HCT116 (cell line): ENCODE measurements around the gene GPNMB. TPM values are rescaled to one million over a fixed set of nuclear protein-coding genes. Genes with fewer than 3 reads are reported as not detected.

Experiments
- ATAC-seq: fragments of 200-7000 bp; cut with Tn5 transposase; 2 replicates; pipeline ENCODE4 v1.9.1; 2020; ENCODE audit warnings: mild to moderate bottlenecking, moderate library complexity
- BruUV-seq: library from RNA; stranded (reverse); fragments of 400-500 nt; replicated peaks from 2 replicates; lab custom pipeline; 2021; lab: Mats Ljungman, UMichigan
- CTCF ChIA-PET: fragments of 300-600 bp; sonication (Branson Sonifier 250); formaldehyde crosslinking; loops from one replicate; lab custom pipeline; 2021; ENCODE audit warnings: antibody characterized with exemption; lab: Charles Lee
- POLR2A ChIA-PET: fragments of 300-600, 350-600 bp; sonication (Branson Sonifier 250); formaldehyde crosslinking; loops from one replicate; lab custom pipeline; 2021; ENCODE audit warnings: antibody characterized with exemption; lab: Charles Lee
- RAD21 ChIA-PET, 2 experiments: fragments of 300-600 bp; sonication (Branson Sonifier 250); formaldehyde crosslinking; loops; one replicate each; lab custom pipeline; 2023; ENCODE audit warnings: low total read pairs in 2 of 2; ENCODE audit not compliant: uncharacterized antibody in 2 of 2, unreplicated experiment in 2 of 2, low non-redundant PET in 1 of 2; lab: Charles Lee
- DNase-seq: peaks from one replicate; pipeline ENCODE4 v3.0.0-alpha.2; 2010; ENCODE audit warnings: low read depth, low spot score
- H2AFZ ChIP-seq: fragments of 200-600 bp; shearing (Covaris generic), sonication (generic); 2 replicates; pipeline ENCODE4 v1.6.1; 2017; ENCODE audit warnings: low read depth, mixed run types, mixed read lengths, antibody characterized with exemption, low read length; ENCODE audit not compliant: poor library complexity, severe bottlenecking
- H3K27ac ChIP-seq: 2 replicates; pipeline ENCODE4 v1.5.1; 2012; ENCODE audit warnings: low read depth, low read length
- H3K27me3 ChIP-seq: fragments of 200-600 bp; sonication (generic); 2 replicates; pipeline ENCODE4 v1.6.1; 2016; ENCODE audit warnings: mixed run types, low read length, mixed read lengths; ENCODE audit not compliant: insufficient read depth
- H3K36me3 ChIP-seq, 2 experiments: fragments of 200-500 bp in 1 of 2; fragments of 200-600 bp in 1 of 2; sonication (Bioruptor generic) in 1 of 2; sonication (generic) in 1 of 2; 2 replicates each; pipeline versions ENCODE4 v1.5.1 to v1.6.1; 2014 to 2016; ENCODE audit warnings: low read length in 2 of 2, inconsistent platforms in 1 of 2, mixed read lengths in 1 of 2, mixed run types in 1 of 2; ENCODE audit not compliant: insufficient read depth in 2 of 2, control insufficient read depth in 1 of 2
- H3K4me1 ChIP-seq, 2 experiments: fragments of 200-600 bp in 1 of 2; sonication (generic) in 1 of 2; 2 replicates each; pipeline versions ENCODE4 v1.5.1 to v1.6.1; 2012 to 2017; ENCODE audit warnings: low read length in 2 of 2, inconsistent platforms in 1 of 2, mild to moderate bottlenecking in 1 of 2, mixed read lengths in 1 of 2, mixed run types in 1 of 2, moderate library complexity in 1 of 2; ENCODE audit not compliant: insufficient read depth in 2 of 2, control insufficient read depth in 1 of 2
- H3K4me2 ChIP-seq: fragments of 200-600 bp; sonication (generic); 2 replicates; pipeline ENCODE4 v1.6.1; 2017; ENCODE audit warnings: mixed run types, low read length, mixed read lengths
- H3K4me3 ChIP-seq, 2 experiments: fragments of 200-600 bp in 1 of 2; sonication (generic) in 1 of 2; replicated peaks in 1 of 2; 2 replicates each; pipeline ENCODE4 v1.5.1; 2011 to 2016; ENCODE audit warnings: low read length in 2 of 2, control low read depth in 1 of 2, low read depth in 1 of 2, mild to moderate bottlenecking in 1 of 2, mixed read lengths in 1 of 2, mixed run types in 1 of 2
- H3K79me2 ChIP-seq: fragments of 200-600 bp; sonication (generic); 2 replicates; pipeline ENCODE4 v1.6.1; 2017; ENCODE audit warnings: mild to moderate bottlenecking, mixed run types, low read length, moderate library complexity, mixed read lengths; ENCODE audit not compliant: insufficient read depth
- H3K9ac ChIP-seq: fragments of 200-600 bp; sonication (generic); 2 replicates; pipeline ENCODE4 v1.6.1; 2016; ENCODE audit warnings: low read length, mixed read lengths
- H3K9me2 ChIP-seq: fragments of 200-600 bp; sonication (generic), shearing (Covaris generic); 2 replicates; pipeline ENCODE4 v1.6.1; 2017; ENCODE audit warnings: mixed run types, mild to moderate bottlenecking, moderate library complexity; ENCODE audit not compliant: insufficient read depth
- H3K9me3 ChIP-seq, 2 experiments: fragments of 200-500 bp in 1 of 2; fragments of 200-600 bp in 1 of 2; sonication (Bioruptor generic) in 1 of 2; sonication (generic) in 1 of 2; 2 replicates each; pipeline ENCODE4 v1.6.1; 2014 to 2017; ENCODE audit warnings: low read length in 2 of 2, mixed read lengths in 2 of 2, inconsistent platforms in 1 of 2, low read depth in 1 of 2, mild to moderate bottlenecking in 1 of 2, mixed run types in 1 of 2, moderate library complexity in 1 of 2; ENCODE audit not compliant: control insufficient read depth in 1 of 2, insufficient read depth in 1 of 2
- H4K20me1 ChIP-seq: fragments of 200-600 bp; sonication (generic), shearing (Covaris generic); 2 replicates; pipeline ENCODE4 v1.6.1; 2017; ENCODE audit warnings: mixed run types, mild to moderate bottlenecking, moderate library complexity; ENCODE audit not compliant: insufficient read depth
- ATF3 ChIP-seq: IDR thresholded peaks from 2 replicates; pipeline ENCODE4 v1.6.1; 2012
- CBX3 ChIP-seq: IDR thresholded peaks from 2 replicates; pipeline ENCODE4 v1.6.1; 2012; ENCODE audit warnings: low read depth
- CEBPB ChIP-seq: IDR thresholded peaks from 2 replicates; pipeline ENCODE4 v1.6.1; 2012; ENCODE audit warnings: low read depth
- CTCF ChIP-seq, 3 experiments: fragments of 200-600 bp in 1 of 3; sonication (generic) in 1 of 3; IDR thresholded peaks in 2 of 3; conservative IDR thresholded peaks in 1 of 3; 2 replicates each; pipeline ENCODE4 v1.5.1; 2012 to 2017; ENCODE audit warnings: low read depth in 2 of 3, low read length in 2 of 3, antibody characterized with exemption in 1 of 3, borderline replicate concordance in 1 of 3, control low read depth in 1 of 3, mild to moderate bottlenecking in 1 of 3, mixed read lengths in 1 of 3, mixed run types in 1 of 3, moderate library complexity in 1 of 3; ENCODE audit not compliant: insufficient read depth in 1 of 3
- ELF1 ChIP-seq: IDR thresholded peaks from 2 replicates; pipeline ENCODE4 v1.6.1; 2012; ENCODE audit warnings: low read depth, borderline replicate concordance
- MAX ChIP-seq: IDR thresholded peaks from 2 replicates; pipeline ENCODE4 v1.6.1; 2012
- POLR2AphosphoS5 ChIP-seq: IDR thresholded peaks from 2 replicates; pipeline ENCODE4 v1.6.1; 2011; ENCODE audit warnings: mild to moderate bottlenecking, low read depth, low read length, moderate library complexity
- RAD21 ChIP-seq: IDR thresholded peaks from 2 replicates; pipeline ENCODE4 v1.6.1; 2012; ENCODE audit warnings: low read depth, mild to moderate bottlenecking
- SP1 ChIP-seq: IDR thresholded peaks from 2 replicates; pipeline ENCODE4 v1.6.1; 2012; ENCODE audit warnings: low read depth
- ZNF274 ChIP-seq: fragments of 200-500 bp; sonication (Bioruptor generic); IDR thresholded peaks from 2 replicates; pipeline ENCODE4 v1.6.1; 2014; ENCODE audit warnings: mild to moderate bottlenecking, low read depth, low read length, inconsistent platforms
- intact Hi-C: fragments of 100-400 bp; cut with micrococcal nuclease; formaldehyde crosslinking; loops from 2 replicates; pipeline ENCODE4 v1.10.0; 2022
- total RNA-seq: library from RNA; stranded (reverse); gene quantifications from one replicate; pipeline ENCODE4 v1.2.1, GENCODE V29; 2021; ENCODE audit not compliant: unreplicated experiment

Gene GPNMB
- total RNA-seq, 1 experiment from 2014 or later, result 2.8 TPM

- H3K4me1 ChIP-seq, result peaks cover 9 to 20% of the 10 kb centered on the region in 2 experiments; a peak in 3 of 4 replicates
- H3K9me3 ChIP-seq, result no peaks in the 10 kb centered on the region
- RAD21 ChIA-PET, result no interaction called here
- no peak overlapping the region for H3K4me3 ChIP-seq
- no peak for DNase-seq
- H3K27ac ChIP-seq, result no peak overlapping the region
- H4K20me1 ChIP-seq, result no peaks in the 10 kb centered on the region
- POLR2A ChIA-PET, result no interaction called here
- intact Hi-C loops, result loop anchor here (10.0 kb wide), 1 partner anchor 192 kb away; no protein-coding TSS in a partner anchor
- CTCF ChIA-PET, result interaction anchor here (1.5 to 1.7 kb wide), 3 partner anchors 22 to 270 kb away, joined by 4 to 9 read pairs (median 5); partner anchors contain the start of gene MALSU1
- H3K9me2 ChIP-seq, result no peaks in the 10 kb centered on the region
- no peak overlapping the region for H3K9ac ChIP-seq
- no peaks in the 10 kb centered on the region for H3K36me3 ChIP-seq
- H3K79me2 ChIP-seq, result no peaks in the 10 kb centered on the region
- H3K27me3 ChIP-seq, result no peaks in the 10 kb centered on the region
- peak; percentile 2; the same call in 1 of the 2 replicates for ATAC-seq
- TF ChIP-seq ELF1, result no peak
- peak; percentile 29; the same call in 1 of the 2 replicates for TF ChIP-seq CBX3
- no peak overlapping the region for H3K4me2 ChIP-seq
- no TSS peak for BruUV-seq
- no peak overlapping the region for H2AFZ ChIP-seq
These were observed 30.4 kb downstream of the GPNMB start for GRCh38 chr7:23276947-23277346.

- BruUV-seq, result no TSS peak
- Histone ChIP-seq H4K20me1 (no peaks in the 10 kb centered on the region), H3K36me3 (no peaks in the 10 kb centered on the region), H3K9me3 (no peaks in the 10 kb centered on the region), H3K27ac (no peak overlapping the region), H3K4me1 (peaks cover 9 to 19% of the 10 kb centered on the region in 2 experiments; a peak in 3 of 4 replicates), H3K79me2 (no peaks in the 10 kb centered on the region), H3K4me2 (no peak overlapping the region), H3K4me3 (no peak overlapping the region), H3K9me2 (no peaks in the 10 kb centered on the region), H3K27me3 (no peaks in the 10 kb centered on the region), H3K9ac (no peak overlapping the region), H2AFZ (no peak overlapping the region)
- peak; percentile 47 for ATAC-seq
- ChIA-PET POLR2A (no interaction called here), RAD21 (no interaction called here), CTCF (interaction anchor here (0.8 to 1.7 kb wide), 6 partner anchors 21 to 269 kb away, joined by 3 to 9 read pairs (median 4); partner anchors contain the start of gene MALSU1)
- intact Hi-C loops, result loop anchor here (10.0 kb wide), 1 partner anchor 193 kb away; no protein-coding TSS in a partner anchor
- TF ChIP-seq RAD21 (peak; percentile 93), CTCF (IDR thresholded peaks at IDR 0.05 in 2 of 3, conservative IDR thresholded peaks at IDR 0.05 in 1 of 3; ENCODE audit: borderline replicate concordance in 1 of 3, insufficient read depth in 1 of 3, low read depth in 2 of 3, low read length in 2 of 3) (peak; percentile 77 to 90 (median 78)), ZNF274 (no peak), SP1 (no peak), ATF3 (no peak), MAX (no peak), POLR2AphosphoS5 (no peak), CEBPB (peak; percentile 27; the same call in 1 of the 2 replicates)
- DNase-seq, result peak; percentile 62
These were observed 30.9 kb downstream of the GPNMB start for GRCh38 chr7:23277359-23277989.
